Spleen (tissue), 11 donors: ENCODE results near the gene CTTN. TPM values are rescaled to one million over a fixed set of nuclear protein-coding genes. Genes with fewer than 3 reads are reported as not detected.

Experiments used
- DNase-seq: peaks from one replicate; pipeline ENCODE4 v3.0.0-alpha.2; 2020
- H3K27ac ChIP-seq, 8 donors: fragments of 200-600 bp; sonication (generic) in 7 of 8; 1 replicate in 4 of 8; 2 replicates in 4 of 8; pipeline versions ENCODE4 v1.5.0 to v1.8.0; 2016 to 2021; ENCODE audit warnings: inconsistent platforms in 4 of 8, mild to moderate bottlenecking in 4 of 8, moderate library complexity in 1 of 8
- H3K27me3 ChIP-seq, 7 donors: fragments of 200-600 bp; sonication (generic) in 6 of 7; replicated peaks in 1 of 7; 1 replicate in 4 of 7; 2 replicates in 3 of 7; pipeline versions ENCODE4 v1.5.0 to v1.8.0; 2016 to 2021; ENCODE audit warnings: inconsistent platforms in 3 of 7, mild to moderate bottlenecking in 1 of 7
- H3K36me3 ChIP-seq, 6 donors: fragments of 200-600 bp; sonication (generic) in 5 of 6; 1 replicate in 4 of 6; 2 replicates in 2 of 6; pipeline versions ENCODE4 v1.5.0 to v1.8.0; 2016 to 2021; ENCODE audit warnings: inconsistent platforms in 2 of 6
- H3K4me1 ChIP-seq, 6 donors: fragments of 200-600 bp; sonication (generic) in 5 of 6; 1 replicate in 3 of 6; 2 replicates in 3 of 6; pipeline versions ENCODE4 v1.5.0 to v1.8.0; 2016 to 2021; ENCODE audit warnings: inconsistent platforms in 3 of 6
- H3K4me3 ChIP-seq, 8 donors: fragments of 200-600 bp; sonication (generic) in 7 of 8; 1 replicate in 4 of 8; 2 replicates in 4 of 8; pipeline versions ENCODE4 v1.5.0 to v1.8.0; 2016 to 2021; ENCODE audit warnings: inconsistent platforms in 4 of 8, mild to moderate bottlenecking in 4 of 8, moderate library complexity in 2 of 8
- H3K9me3 ChIP-seq, 8 donors: fragments of 200-600 bp; sonication (generic) in 7 of 8; 1 replicate in 4 of 8; 2 replicates in 4 of 8; pipeline versions ENCODE4 v1.5.0 to v1.8.0; 2016 to 2021; ENCODE audit warnings: inconsistent platforms in 4 of 8
- POLR2A ChIP-seq, 3 donors: fragments of 450-650 bp; IDR thresholded peaks; one replicate each; pipeline ENCODE4 v1.5.1; 2017; ENCODE audit warnings: antibody characterized with exemption in 3 of 3, mild to moderate bottlenecking in 1 of 3
- POLR2AphosphoS5 ChIP-seq, 3 donors: sonication (generic); formaldehyde crosslinking; IDR thresholded peaks; one replicate each; pipeline ENCODE4 v1.5.1; 2017; ENCODE audit warnings: antibody characterized with exemption in 3 of 3
- WGBS, 5 donors: extraction: QIAGEN DNeasy Blood & Tissue Kit in 3 of 5; methylation state at CpG; one replicate each; pipeline versions ENCODE4 v1.1.5 to v1.1.7; 2013 to 2018; 5-methylcytosine and 5-hydroxymethylcytosine counted together
- intact Hi-C: fragments of 100-400 bp; cut with DNase I; formaldehyde crosslinking; loops from one replicate; pipeline ENCODE4 v1.15.0; 2023; ENCODE audit warnings: low total_unique reads
- polyA plus RNA-seq, 3 donors: library from polyadenylated mRNA; stranded (reverse); fragments of 200-250 nt; gene quantifications; one replicate each; pipeline ENCODE4 v1.2.1, GENCODE V29; 2013
- total RNA-seq, 7 donors: library from RNA; depleted of rRNA in 3 of 7; stranded (reverse); fragments of >200 nt in 3 of 7; fragmentation: NEBNext Ultra II Directional in 4 of 7; extraction: Animal tissue kit (Norgen Biotek cat#: 25700) in 4 of 7; gene quantifications; one replicate each; pipeline versions ENCODE4 v1.1.0 to v1.2.1, GENCODE V29; 2016 to 2021
- TF ChIP-seq, protein P1 (sequence below), 11 experiments: fragments of 200-600 bp in 7 of 11; fragments of 450-650 bp in 4 of 11; sonication (generic) in 4 of 11; IDR thresholded peaks in 8 of 11; conservative IDR thresholded peaks in 3 of 11; 1 replicate in 7 of 11; 2 replicates in 4 of 11; pipeline versions ENCODE4 v1.4.0 to v1.8.0; 2016 to 2021; ENCODE audit warnings: antibody characterized with exemption in 11 of 11, inconsistent platforms in 4 of 11, mild to moderate bottlenecking in 1 of 11
- donor health status: healthy with polysubstance abuse.
- donor health status: DM: no; HTN: no; CAD: no; lungs with moderate emphysema.
- donor health status: DM: no; HTN: no; CAD: no.
- donor health status: Bipolar disorder and iron deficiency.
- donor health status: healthy.
- donor health status: DM: no; HTN: no; CAD: no.
- donor health status: DM: yes; HTN: yes; CAD: no.

CTTN gene
- total and polyA plus RNA-seq, 10 donors = 18.4 to 149 (median 98.4) TPM

DNA sequence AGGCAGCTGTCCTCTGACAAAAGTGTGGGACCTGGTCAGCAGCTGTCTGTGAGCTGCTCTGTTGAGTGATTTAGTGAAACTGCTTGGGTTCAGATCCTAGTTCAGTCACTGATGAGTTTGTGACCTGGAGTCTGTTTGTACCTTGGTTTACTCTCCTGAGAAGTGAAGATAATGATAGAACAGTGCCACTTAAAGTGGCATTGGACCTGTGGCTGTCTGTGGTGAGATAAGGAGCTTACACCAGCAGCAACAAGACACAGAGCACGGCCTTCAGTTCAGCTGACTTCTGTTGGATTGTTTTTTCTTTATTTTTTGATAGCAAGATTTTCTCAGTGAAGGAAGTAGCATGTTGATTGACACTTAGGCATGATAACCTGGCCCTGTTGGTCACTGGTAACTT lies 46.2 kb upstream of the CTTN start:
- Histone ChIP-seq H3K27me3 (no peaks in the 10 kb centered on the region), H3K27ac (peak overlapping the region in 2 of 8 donors; percentile 19 to 51), H3K9me3 (no peaks in the 10 kb centered on the region), H3K4me1 (peaks cover 0 to 14% (median 2%) of the 10 kb centered on the region in 6 donors), H3K4me3 (no peak overlapping the region), H3K36me3 (peaks cover 0 to 100% (median 67%) of the 10 kb centered on the region in 6 donors)
- TF ChIP-seq POLR2A (IDR thresholded peaks at IDR 0.05) (no peak), POLR2AphosphoS5 (IDR thresholded peaks at IDR 0.05) (no peak)
- TF ChIP-seq, protein P1, sequence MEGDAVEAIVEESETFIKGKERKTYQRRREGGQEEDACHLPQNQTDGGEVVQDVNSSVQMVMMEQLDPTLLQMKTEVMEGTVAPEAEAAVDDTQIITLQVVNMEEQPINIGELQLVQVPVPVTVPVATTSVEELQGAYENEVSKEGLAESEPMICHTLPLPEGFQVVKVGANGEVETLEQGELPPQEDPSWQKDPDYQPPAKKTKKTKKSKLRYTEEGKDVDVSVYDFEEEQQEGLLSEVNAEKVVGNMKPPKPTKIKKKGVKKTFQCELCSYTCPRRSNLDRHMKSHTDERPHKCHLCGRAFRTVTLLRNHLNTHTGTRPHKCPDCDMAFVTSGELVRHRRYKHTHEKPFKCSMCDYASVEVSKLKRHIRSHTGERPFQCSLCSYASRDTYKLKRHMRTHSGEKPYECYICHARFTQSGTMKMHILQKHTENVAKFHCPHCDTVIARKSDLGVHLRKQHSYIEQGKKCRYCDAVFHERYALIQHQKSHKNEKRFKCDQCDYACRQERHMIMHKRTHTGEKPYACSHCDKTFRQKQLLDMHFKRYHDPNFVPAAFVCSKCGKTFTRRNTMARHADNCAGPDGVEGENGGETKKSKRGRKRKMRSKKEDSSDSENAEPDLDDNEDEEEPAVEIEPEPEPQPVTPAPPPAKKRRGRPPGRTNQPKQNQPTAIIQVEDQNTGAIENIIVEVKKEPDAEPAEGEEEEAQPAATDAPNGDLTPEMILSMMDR (IDR thresholded peaks at IDR 0.05 in 8 of 11, conservative IDR thresholded peaks at IDR 0.05 in 3 of 11) = no peak
- no peak for DNase-seq
- 70 to 84% (median 74%) methylated on average over 1 of the region's 1 CpG for WGBS, 5 donors
- intact Hi-C loops = no loop called here

DNA sequence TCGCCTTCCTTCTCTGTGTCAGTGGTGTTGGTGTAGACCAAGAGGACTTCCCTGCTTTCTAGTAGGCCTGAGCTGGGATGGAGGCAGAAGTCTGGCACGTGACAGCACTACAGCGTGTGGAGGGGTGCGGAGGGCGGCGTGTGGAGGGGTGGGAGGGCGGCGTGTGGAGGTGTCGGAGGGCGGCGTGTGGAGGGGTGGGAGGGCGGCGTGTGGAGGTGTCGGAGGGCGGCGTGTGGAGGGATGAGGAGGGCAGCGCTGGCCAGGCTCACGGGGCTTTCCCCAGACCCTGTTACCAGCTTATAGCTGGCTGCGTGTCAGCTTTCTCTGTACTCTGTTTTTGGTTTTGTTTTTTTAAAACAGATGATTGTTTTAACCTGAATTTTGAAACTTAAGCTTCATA lies 45.7 kb upstream of the CTTN start:
- Histone ChIP-seq H3K4me1 (peaks cover 0 to 14% (median 2%) of the 10 kb centered on the region in 6 donors), H3K36me3 (peaks cover 0 to 100% (median 68%) of the 10 kb centered on the region in 6 donors), H3K9me3 (no peaks in the 10 kb centered on the region), H3K4me3 (no peak overlapping the region), H3K27ac (peak overlapping the region in 2 of 8 donors; percentile 19 to 51), H3K27me3 (no peaks in the 10 kb centered on the region)
- intact Hi-C loops = no loop called here
- TF ChIP-seq, protein P1 (IDR thresholded peaks at IDR 0.05 in 8 of 11, conservative IDR thresholded peaks at IDR 0.05 in 3 of 11) = no peak
- TF ChIP-seq POLR2AphosphoS5 (IDR thresholded peaks at IDR 0.05) (no peak), POLR2A (IDR thresholded peaks at IDR 0.05) (no peak)
- DNase-seq = no peak
- 84 to 90% (median 86%) methylated on average over 19 of the region's 19 CpGs for WGBS, 5 donors

DNA sequence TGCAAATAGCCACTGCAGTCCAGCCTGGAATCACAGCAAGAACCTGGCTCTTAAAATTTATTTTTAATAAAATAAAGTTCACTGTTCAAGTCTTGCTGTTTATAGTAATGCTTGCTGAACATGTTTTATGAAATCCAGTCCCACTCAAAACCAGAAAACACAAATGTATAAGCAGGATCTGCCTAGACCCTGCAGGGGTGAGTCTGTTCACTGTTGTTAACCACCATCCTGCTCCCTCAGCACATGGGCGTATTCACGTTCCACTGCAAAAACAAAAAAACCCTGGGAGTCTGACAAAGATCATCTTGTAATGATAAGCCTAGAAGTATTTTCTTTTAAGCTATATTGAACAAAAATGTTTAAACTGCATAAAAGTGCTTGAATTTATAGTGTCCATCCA lies 45.0 kb upstream of the CTTN start:
- Histone ChIP-seq H3K4me1 (peaks cover 0 to 14% (median 2%) of the 10 kb centered on the region in 6 donors), H3K27ac (no peak overlapping the region)
- DNase-seq = no peak

DNA sequence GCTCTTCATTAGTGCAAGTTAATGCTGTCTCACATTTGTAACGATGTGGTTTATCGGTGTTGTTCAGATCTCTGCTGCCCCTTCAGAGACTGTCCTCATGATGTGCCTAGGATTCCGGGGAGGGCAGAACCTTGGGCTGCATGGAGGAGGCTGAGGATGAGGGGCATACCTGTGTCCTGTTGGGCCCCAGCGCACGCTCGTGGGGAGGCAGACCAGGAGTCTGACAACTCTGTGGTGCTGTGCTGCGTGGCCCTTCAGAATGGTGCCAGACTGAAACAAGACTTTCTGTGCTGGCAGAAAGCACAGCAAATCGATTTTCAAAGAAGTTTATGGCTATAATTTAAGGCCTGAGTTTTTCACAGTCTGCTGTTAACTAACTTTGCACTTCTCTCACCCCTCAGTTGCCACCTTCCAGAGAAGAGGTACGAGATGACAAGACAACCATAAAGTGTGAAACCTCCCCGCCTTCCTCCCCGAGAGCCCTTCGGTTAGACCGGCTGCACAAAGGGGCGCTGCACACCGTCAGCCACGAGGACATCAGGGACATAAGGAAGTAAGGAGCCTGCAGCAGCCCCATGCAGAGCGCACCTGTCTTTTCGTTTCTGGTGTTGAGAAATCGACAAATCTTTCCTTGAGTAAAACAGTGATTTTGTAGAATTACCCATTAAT lies 44.3 kb upstream of the CTTN start:
- intact Hi-C loops = no loop called here
- TF ChIP-seq POLR2AphosphoS5 (IDR thresholded peaks at IDR 0.05) (no peak), POLR2A (IDR thresholded peaks at IDR 0.05) (no peak)
- TF ChIP-seq, protein P1 (IDR thresholded peaks at IDR 0.05 in 8 of 11, conservative IDR thresholded peaks at IDR 0.05 in 3 of 11) = no peak
- no peak for DNase-seq
- H3K4me1 ChIP-seq = peaks cover 0 to 14% (median 2%) of the 10 kb centered on the region in 6 donors
- H3K36me3 ChIP-seq = peaks cover 0 to 100% (median 65%) of the 10 kb centered on the region in 6 donors
- H3K27me3 ChIP-seq = no peaks in the 10 kb centered on the region
- WGBS, 5 donors = 80 to 90% (median 84%) methylated on average over 15 to 19 of the region's 19 CpGs
- no peak overlapping the region for H3K4me3 ChIP-seq
- H3K9me3 ChIP-seq = no peaks in the 10 kb centered on the region
- no peak overlapping the region for H3K27ac ChIP-seq

More for the DNA sequence above, 45.0 kb upstream of the CTTN start:
- Histone ChIP-seq H3K9me3 (no peaks in the 10 kb centered on the region), H3K36me3 (peaks cover 0 to 100% (median 65%) of the 10 kb centered on the region in 6 donors), H3K27me3 (no peaks in the 10 kb centered on the region), H3K4me3 (no peak overlapping the region)
- intact Hi-C loops = no loop called here
- TF ChIP-seq, protein P1 (IDR thresholded peaks at IDR 0.05 in 8 of 11, conservative IDR thresholded peaks at IDR 0.05 in 3 of 11) = no peak
- TF ChIP-seq POLR2AphosphoS5 (IDR thresholded peaks at IDR 0.05) = no peak
- TF ChIP-seq POLR2A (IDR thresholded peaks at IDR 0.05) = no peak
- WGBS, 5 donors = 90 to 98% (median 94%) methylated on average over 2 of the region's 2 CpGs
